Vagina (tissue), 2 donors: ENCODE measurements around the gene SMIM9. TPM values are rescaled to one million over a fixed set of nuclear protein-coding genes. Genes with fewer than 3 reads are reported as not detected.

Experiments
- DNase-seq, 2 donors: peaks; one replicate each; pipeline ENCODE4 v3.0.0-alpha.2; 2017; ENCODE audit errors: extremely low spot score in 2 of 2
- H3K27ac ChIP-seq: fragments of 200-600 bp; sonication (generic); one replicate; pipeline ENCODE4 v1.5.1; 2019
- H3K27me3 ChIP-seq: fragments of 200-600 bp; sonication (generic); one replicate; pipeline ENCODE4 v1.5.1; 2019
- H3K36me3 ChIP-seq, 2 donors: fragments of 200-600 bp; sonication (generic); one replicate each; pipeline ENCODE4 v1.5.1; 2017 to 2019
- H3K4me1 ChIP-seq: fragments of 200-600 bp; sonication (generic); one replicate; pipeline ENCODE4 v1.5.1; 2019
- H3K4me3 ChIP-seq, 2 donors: fragments of 200-600 bp; sonication (generic); 1 replicate in 1 of 2; 2 replicates in 1 of 2; pipeline ENCODE4 v1.5.1; 2016 to 2019
- H3K9me3 ChIP-seq: fragments of 200-600 bp; sonication (generic); one replicate; pipeline ENCODE4 v1.5.1; 2019
- CTCF ChIP-seq, 3 experiments: fragments of 450-650 bp in 2 of 3; fragments of 200-600 bp in 1 of 3; sonication (generic) in 1 of 3; IDR thresholded peaks; one replicate each; pipeline ENCODE4 v1.5.1; 2017 to 2019; ENCODE audit warnings: antibody characterized with exemption in 3 of 3, mild to moderate bottlenecking in 2 of 3, moderate library complexity in 2 of 3
- POLR2A ChIP-seq, 2 donors: fragments of 450-650 bp; IDR thresholded peaks; one replicate each; pipeline ENCODE4 v1.6.1; 2017; ENCODE audit warnings: antibody characterized with exemption in 2 of 2, mild to moderate bottlenecking in 2 of 2, moderate library complexity in 2 of 2
- POLR2AphosphoS5 ChIP-seq, 2 donors: sonication (generic); formaldehyde crosslinking; IDR thresholded peaks; one replicate each; pipeline ENCODE4 v1.9.0; 2017; ENCODE audit warnings: antibody characterized with exemption in 2 of 2, mild to moderate bottlenecking in 2 of 2, low read depth in 1 of 2; ENCODE audit not compliant: insufficient read depth in 1 of 2
- intact Hi-C: fragments of 100-400 bp; cut with DNase I; formaldehyde crosslinking; loops from one replicate; pipeline ENCODE4 v1.15.1; 2023
- total RNA-seq: library from RNA; depleted of rRNA; stranded (reverse); fragments of >200 nt; gene quantifications from one replicate; pipeline ENCODE4 v1.2.3, GENCODE V29; 2016

SMIM9 gene
- total RNA-seq, 1 donor from 2014 or later: not detected

DNA sequence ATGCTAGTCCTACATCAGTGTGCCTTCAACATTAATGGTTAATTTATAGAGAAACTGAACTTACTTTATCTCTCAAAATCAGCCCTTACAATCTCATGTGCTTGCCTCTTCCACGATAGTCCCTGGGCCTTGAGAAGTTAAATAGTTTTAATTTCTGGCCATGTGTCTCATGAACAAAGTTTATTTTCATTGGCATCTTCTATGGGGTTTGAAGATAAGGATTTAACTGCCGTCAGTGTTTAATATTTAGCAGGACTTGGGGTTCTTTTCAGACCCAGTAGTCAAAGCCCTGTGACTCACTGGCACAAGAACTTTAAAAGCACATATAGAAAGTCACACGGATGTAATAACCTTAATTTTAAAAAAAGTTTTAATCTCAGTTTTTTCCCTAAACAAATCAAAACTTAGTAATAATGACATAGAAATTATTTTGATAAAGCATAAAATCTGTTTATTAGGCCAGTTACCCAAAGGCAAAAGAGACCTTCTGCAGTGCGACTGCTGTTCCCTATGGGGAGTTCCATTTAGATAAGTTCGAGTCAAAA is 19.1 kb downstream of the SMIM9 start:
- H3K9me3 ChIP-seq: no peaks in the 10 kb centered on the region
- no peak for DNase-seq
- intact Hi-C loops: no loop called here
- no peak overlapping the region for H3K27ac ChIP-seq
- TF ChIP-seq POLR2AphosphoS5 (IDR thresholded peaks at IDR 0.05; ENCODE audit: insufficient read depth in 1 of 2, low read depth in 1 of 2) (no peak), POLR2A (IDR thresholded peaks at IDR 0.05) (no peak), CTCF (IDR thresholded peaks at IDR 0.05) (no peak)
- no peaks in the 10 kb centered on the region for H3K27me3 ChIP-seq
- no peak overlapping the region for H3K4me3 ChIP-seq
- H3K4me1 ChIP-seq: no peaks in the 10 kb centered on the region
- no peaks in the 10 kb centered on the region for H3K36me3 ChIP-seq

DNA sequence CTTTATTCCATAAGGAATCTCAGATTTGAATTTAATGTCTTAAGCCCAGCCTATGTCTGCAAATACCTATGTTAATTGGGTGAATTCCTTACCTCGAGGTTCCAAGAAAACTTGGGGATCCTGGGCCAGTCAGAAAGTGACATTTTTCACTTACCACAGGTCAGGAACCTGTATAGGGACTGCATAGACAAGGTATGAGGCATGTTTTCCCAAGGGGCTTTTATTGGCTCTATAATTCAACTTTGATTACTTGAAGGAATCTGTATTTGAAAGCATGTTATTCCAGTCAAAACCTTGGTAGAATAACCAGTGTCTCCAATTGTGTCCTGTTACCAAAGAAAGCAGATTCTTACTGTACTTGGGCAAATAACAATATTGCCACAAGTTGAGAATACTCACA is 20.7 kb downstream of the SMIM9 start:
- Histone ChIP-seq H3K36me3 (no peaks in the 10 kb centered on the region), H3K4me3 (no peak overlapping the region), H3K4me1 (no peaks in the 10 kb centered on the region), H3K27ac (no peak overlapping the region), H3K27me3 (no peaks in the 10 kb centered on the region), H3K9me3 (no peaks in the 10 kb centered on the region)
- no peak for TF ChIP-seq POLR2A (IDR thresholded peaks at IDR 0.05)
- no peak for TF ChIP-seq POLR2AphosphoS5 (IDR thresholded peaks at IDR 0.05; ENCODE audit: insufficient read depth in 1 of 2, low read depth in 1 of 2)
- TF ChIP-seq CTCF (IDR thresholded peaks at IDR 0.05): no peak
- intact Hi-C loops: no loop called here
- no peak for DNase-seq

DNA sequence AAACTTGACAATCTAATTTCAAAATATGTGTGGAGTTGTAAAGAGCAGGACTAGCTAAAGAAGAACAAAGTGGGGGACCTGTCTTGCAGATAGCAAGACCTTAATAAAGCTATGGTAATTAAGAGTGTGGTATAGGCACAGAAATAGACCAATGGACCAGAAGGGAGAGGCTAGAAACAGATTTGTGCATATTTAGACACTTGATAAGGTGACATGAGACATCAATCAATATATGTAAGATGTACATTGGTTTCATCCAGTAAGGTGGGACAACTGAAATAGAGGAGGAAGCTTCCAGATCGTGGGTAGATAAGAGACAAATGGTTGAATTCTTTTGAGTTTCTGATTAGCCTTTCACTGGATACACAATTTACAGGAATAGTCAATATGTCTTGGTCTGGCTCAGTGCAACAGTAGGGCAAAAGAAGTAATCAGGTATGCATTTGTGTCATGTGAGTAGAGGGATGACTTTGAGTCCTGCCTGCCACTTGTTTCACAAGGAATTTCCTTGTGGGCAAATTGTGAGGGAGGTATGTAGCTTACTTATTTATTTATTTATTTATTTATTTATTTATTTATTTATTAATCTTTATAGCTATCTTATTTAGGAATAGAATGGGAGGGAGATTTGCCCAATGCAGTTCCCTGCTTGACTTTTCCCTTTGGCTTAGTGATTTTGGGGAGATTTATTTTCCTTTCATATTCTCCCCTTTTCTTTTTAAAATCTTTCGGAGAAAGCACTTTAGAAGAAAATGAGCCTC is 21.9 kb downstream of the SMIM9 start:
- intact Hi-C loops: no loop called here
- Histone ChIP-seq H3K4me3 (no peak overlapping the region), H3K27ac (no peak overlapping the region), H3K27me3 (no peaks in the 10 kb centered on the region), H3K9me3 (no peaks in the 10 kb centered on the region), H3K4me1 (no peaks in the 10 kb centered on the region), H3K36me3 (no peaks in the 10 kb centered on the region)
- no peak for TF ChIP-seq CTCF (IDR thresholded peaks at IDR 0.05)
- TF ChIP-seq POLR2AphosphoS5 (IDR thresholded peaks at IDR 0.05; ENCODE audit: insufficient read depth in 1 of 2, low read depth in 1 of 2): no peak
- TF ChIP-seq POLR2A (IDR thresholded peaks at IDR 0.05): no peak
- no peak for DNase-seq

GRCh38 chrX:154809939-154810665 is 24.4 kb downstream of the SMIM9 start:
- H3K36me3 ChIP-seq: no peaks in the 10 kb centered on the region
- no peak for DNase-seq
- TF ChIP-seq CTCF (IDR thresholded peaks at IDR 0.05) (no peak), POLR2AphosphoS5 (IDR thresholded peaks at IDR 0.05; ENCODE audit: insufficient read depth in 1 of 2, low read depth in 1 of 2) (no peak), POLR2A (IDR thresholded peaks at IDR 0.05) (no peak)
- no peaks in the 10 kb centered on the region for H3K27me3 ChIP-seq
- intact Hi-C loops: no loop called here
- no peak overlapping the region for H3K4me3 ChIP-seq
- no peaks in the 10 kb centered on the region for H3K9me3 ChIP-seq
- H3K4me1 ChIP-seq: peaks cover 6% of the 10 kb centered on the region
- H3K27ac ChIP-seq: no peak overlapping the region
